Suprapubic skin (tissue), 4 donors: ENCODE measurements around the gene USP37.

Experiments used
- CTCF ChIP-seq, 2 donors: fragments of 200-600 bp in 1 of 2; fragments of 450-650 bp in 1 of 2; sonication (generic) in 1 of 2; IDR thresholded peaks; one replicate each; pipeline ENCODE4 v1.5.1; 2016 to 2019; ENCODE audit warnings: antibody characterized with exemption in 2 of 2, mild to moderate bottlenecking in 1 of 2, moderate library complexity in 1 of 2
- EP300 ChIP-seq: sonication (generic); formaldehyde crosslinking; IDR thresholded peaks from one replicate; pipeline ENCODE4 v1.6.1; 2017; ENCODE audit warnings: antibody characterized with exemption
- POLR2A ChIP-seq, 2 donors: fragments of 450-650 bp; IDR thresholded peaks; one replicate each; pipeline ENCODE4 v1.6.1; 2017; ENCODE audit warnings: antibody characterized with exemption in 2 of 2, mild to moderate bottlenecking in 2 of 2, moderate library complexity in 2 of 2
- POLR2AphosphoS5 ChIP-seq, 3 donors: sonication (generic); formaldehyde crosslinking; IDR thresholded peaks; one replicate each; pipeline ENCODE4 v1.6.1; 2017; ENCODE audit warnings: antibody characterized with exemption in 3 of 3

GRCh38 chr2:218418321-218418716, 149.8 kb downstream of the USP37 start:
- TF ChIP-seq CTCF (IDR thresholded peaks at IDR 0.05) (no peak), POLR2A (IDR thresholded peaks at IDR 0.05) (no peak), EP300 (no peak), POLR2AphosphoS5 (IDR thresholded peaks at IDR 0.05) (no peak)
